Gastrocnemius medialis (tissue), 4 donors: ENCODE results near the gene MGRN1.

Experiments
- CTCF ChIP-seq, 5 experiments: fragments of 450-650 bp in 3 of 5; fragments of 200-600 bp in 2 of 5; sonication (generic) in 2 of 5; IDR thresholded peaks in 4 of 5; conservative IDR thresholded peaks in 1 of 5; 1 replicate in 4 of 5; 2 replicates in 1 of 5; pipeline ENCODE4 v1.5.1; 2016 to 2019; ENCODE audit warnings: antibody characterized with exemption in 5 of 5, mild to moderate bottlenecking in 3 of 5, moderate library complexity in 3 of 5
- POLR2A ChIP-seq, 2 donors: fragments of 450-650 bp; IDR thresholded peaks; one replicate each; pipeline ENCODE4 v1.6.1; 2017; ENCODE audit warnings: antibody characterized with exemption in 2 of 2, mild to moderate bottlenecking in 2 of 2, moderate library complexity in 2 of 2

- TF ChIP-seq CTCF (IDR thresholded peaks at IDR 0.05 in 4 of 5, conservative IDR thresholded peaks at IDR 0.05 in 1 of 5) (no peak), POLR2A (IDR thresholded peaks at IDR 0.05) (no peak)
Observed at GRCh38 chr16:4578961-4579530, 45.6 kb upstream of the MGRN1 start.
